MCF 10A (cell line): ENCODE measurements around the gene DBX2. TPM values are rescaled to one million over a fixed set of nuclear protein-coding genes. Genes with fewer than 3 reads are reported as not detected.

Experiments
- BruUV-seq: library from RNA; stranded (reverse); fragments of 400-500 nt; replicated peaks from 2 replicates; lab custom pipeline; 2021; lab: Mats Ljungman, UMichigan
- CTCF ChIA-PET: fragments of 300-600 bp; sonication (Branson Sonifier 250); formaldehyde crosslinking; extraction: SDS; loops from one replicate; lab custom pipeline; 2021; ENCODE audit warnings: antibody characterized with exemption, inconsistent platforms; lab: Yijun Ruan, JAX
- POLR2A ChIA-PET: fragments of 300-600, 350-650 bp; sonication (Branson Sonifier 250); formaldehyde crosslinking; extraction: SDS; loops from one replicate; lab custom pipeline; 2020; ENCODE audit warnings: antibody characterized with exemption, inconsistent platforms; lab: Yijun Ruan, JAX
- DNase-seq: peaks from one replicate; pipeline ENCODE4 v3.0.0-alpha.2; 2018; ENCODE audit not compliant: unreplicated experiment
- H3K27ac Mint-ChIP-seq: one replicate; pipeline ENCODE4 v1.8.0; 2022; ENCODE audit warnings: mild to moderate bottlenecking, low read depth, mixed read lengths; ENCODE audit not compliant: unreplicated experiment
- H3K27me3 Mint-ChIP-seq: one replicate; pipeline ENCODE4 v1.8.0; 2022; ENCODE audit warnings: mixed read lengths; ENCODE audit not compliant: insufficient read depth, unreplicated experiment
- H3K36me3 Mint-ChIP-seq: one replicate; pipeline ENCODE4 v1.8.0; 2022; ENCODE audit warnings: mild to moderate bottlenecking, moderate library complexity, mixed read lengths; ENCODE audit not compliant: insufficient read depth, unreplicated experiment
- H3K4me1 Mint-ChIP-seq: one replicate; pipeline ENCODE4 v1.8.0; 2022; ENCODE audit warnings: mixed read lengths; ENCODE audit not compliant: insufficient read depth, unreplicated experiment
- H3K4me3 Mint-ChIP-seq: one replicate; pipeline ENCODE4 v1.8.0; 2022; ENCODE audit warnings: mild to moderate bottlenecking, moderate library complexity, mixed read lengths; ENCODE audit not compliant: unreplicated experiment
- H3K9me3 Mint-ChIP-seq: one replicate; pipeline ENCODE4 v1.8.0; 2022; ENCODE audit warnings: mixed read lengths; ENCODE audit not compliant: unreplicated experiment
- intact Hi-C: fragments of 100-400 bp; cut with micrococcal nuclease; formaldehyde crosslinking; loops from 2 replicates; pipeline ENCODE4 v1.14.1; 2022
- total RNA-seq: library from RNA; stranded (reverse); gene quantifications from 2 replicates; pipeline ENCODE4 v1.2.3, GENCODE V29; 2022
- TF ChIP-seq, protein P1 (sequence below): fragments of 200-600 bp; IDR thresholded peaks from one replicate; pipeline ENCODE4 v1.8.0; 2022; ENCODE audit warnings: antibody characterized with exemption, mild to moderate bottlenecking; ENCODE audit not compliant: unreplicated experiment

DBX2 gene
- total RNA-seq, 1 experiment from 2014 or later = not detected

DNA sequence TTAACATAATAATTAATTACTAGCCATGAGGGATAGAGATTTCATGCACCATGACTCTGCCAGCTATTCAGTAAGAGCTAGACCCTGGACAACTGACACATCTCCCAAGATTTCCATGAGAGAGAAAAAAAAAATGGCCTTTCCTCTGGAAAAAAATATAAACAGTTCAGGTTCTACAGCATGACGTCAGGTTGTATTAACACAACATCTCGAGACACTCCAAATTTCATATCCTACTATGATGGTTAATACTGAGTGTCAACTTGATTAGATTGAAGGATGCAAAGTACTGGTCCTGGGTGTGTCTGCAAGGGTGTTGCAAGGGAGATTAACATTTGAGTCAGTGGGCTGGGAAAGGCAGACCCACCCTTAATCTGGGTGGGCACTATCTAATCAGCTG lies 11.1 kb downstream of the DBX2 start:
- ChIA-PET POLR2A (no interaction called here), CTCF (interaction anchor here (0.6 kb wide), 1 partner anchor 10 kb away, joined by 4 read pairs; no protein-coding TSS in a partner anchor)
- no peak for DNase-seq
- BruUV-seq = no TSS peak
- Mint-ChIP-seq H3K27ac (no peak overlapping the region), H3K4me3 (no peak overlapping the region), H3K27me3 (peaks cover 71% of the 10 kb centered on the region), H3K4me1 (no peaks in the 10 kb centered on the region), H3K9me3 (no peaks in the 10 kb centered on the region), H3K36me3 (no peaks in the 10 kb centered on the region)
- intact Hi-C loops = no loop called here
- TF ChIP-seq, protein P1, sequence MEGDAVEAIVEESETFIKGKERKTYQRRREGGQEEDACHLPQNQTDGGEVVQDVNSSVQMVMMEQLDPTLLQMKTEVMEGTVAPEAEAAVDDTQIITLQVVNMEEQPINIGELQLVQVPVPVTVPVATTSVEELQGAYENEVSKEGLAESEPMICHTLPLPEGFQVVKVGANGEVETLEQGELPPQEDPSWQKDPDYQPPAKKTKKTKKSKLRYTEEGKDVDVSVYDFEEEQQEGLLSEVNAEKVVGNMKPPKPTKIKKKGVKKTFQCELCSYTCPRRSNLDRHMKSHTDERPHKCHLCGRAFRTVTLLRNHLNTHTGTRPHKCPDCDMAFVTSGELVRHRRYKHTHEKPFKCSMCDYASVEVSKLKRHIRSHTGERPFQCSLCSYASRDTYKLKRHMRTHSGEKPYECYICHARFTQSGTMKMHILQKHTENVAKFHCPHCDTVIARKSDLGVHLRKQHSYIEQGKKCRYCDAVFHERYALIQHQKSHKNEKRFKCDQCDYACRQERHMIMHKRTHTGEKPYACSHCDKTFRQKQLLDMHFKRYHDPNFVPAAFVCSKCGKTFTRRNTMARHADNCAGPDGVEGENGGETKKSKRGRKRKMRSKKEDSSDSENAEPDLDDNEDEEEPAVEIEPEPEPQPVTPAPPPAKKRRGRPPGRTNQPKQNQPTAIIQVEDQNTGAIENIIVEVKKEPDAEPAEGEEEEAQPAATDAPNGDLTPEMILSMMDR = no peak

DNA sequence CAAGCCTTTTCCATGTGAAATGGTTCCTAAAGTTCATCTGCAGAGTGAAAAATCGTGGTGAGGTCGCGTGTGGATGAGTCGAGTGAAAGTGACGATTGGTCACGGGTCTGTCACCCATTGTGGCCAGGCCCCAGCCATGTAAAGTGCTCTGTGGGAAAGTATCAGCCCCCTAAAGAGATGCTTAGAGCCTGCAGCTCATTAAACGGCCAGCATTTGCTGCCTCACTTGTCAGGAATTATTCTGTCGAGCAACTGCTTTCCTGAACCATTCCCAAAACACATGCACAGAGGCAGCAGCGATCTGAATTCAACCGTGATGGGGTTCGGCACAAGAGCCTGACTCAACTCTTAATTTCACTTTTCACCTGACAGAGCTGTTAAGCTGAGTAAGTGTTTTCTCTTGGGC lies 16.0 kb downstream of the DBX2 start:
- intact Hi-C loops = no loop called here
- DNase-seq = no peak
- no peaks in the 10 kb centered on the region for H3K9me3 Mint-ChIP-seq
- no TSS peak for BruUV-seq
- H3K27ac Mint-ChIP-seq = no peak overlapping the region
- POLR2A ChIA-PET = no interaction called here
- no peaks in the 10 kb centered on the region for H3K36me3 Mint-ChIP-seq
- TF ChIP-seq, protein P1 = no peak
- no peak overlapping the region for H3K4me3 Mint-ChIP-seq
- H3K4me1 Mint-ChIP-seq = no peaks in the 10 kb centered on the region
- CTCF ChIA-PET = no interaction called here
- H3K27me3 Mint-ChIP-seq = peaks cover 64% of the 10 kb centered on the region

DNA sequence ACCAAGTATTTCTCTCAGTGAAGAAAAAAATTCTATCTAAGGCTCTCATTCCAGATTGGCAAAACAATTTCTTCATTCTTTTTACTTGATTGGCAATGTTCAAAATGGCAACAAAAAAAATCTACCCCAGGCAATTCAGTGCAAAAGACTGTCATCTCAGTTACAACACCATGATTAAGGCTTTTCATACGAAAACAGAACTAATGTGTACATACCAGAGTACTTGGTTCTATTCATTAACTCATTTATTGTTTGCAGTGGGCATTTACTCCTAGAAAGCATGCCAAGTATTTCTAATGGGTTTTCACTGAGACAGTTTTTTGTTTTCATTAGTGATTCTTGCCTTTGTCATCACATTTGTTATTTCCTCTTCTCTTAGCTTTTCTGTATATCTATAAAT lies 33.0 kb downstream of the DBX2 start:
- ChIA-PET CTCF (no interaction called here), POLR2A (no interaction called here)
- BruUV-seq = no TSS peak
- TF ChIP-seq, protein P1 = no peak
- Mint-ChIP-seq H3K27me3 (peaks cover 39% of the 10 kb centered on the region), H3K27ac (no peak overlapping the region), H3K4me1 (peaks cover under 1% of the 10 kb centered on the region), H3K4me3 (no peak overlapping the region), H3K36me3 (no peaks in the 10 kb centered on the region), H3K9me3 (peaks cover 9% of the 10 kb centered on the region)
- DNase-seq = no peak
- intact Hi-C loops = no loop called here

DNA sequence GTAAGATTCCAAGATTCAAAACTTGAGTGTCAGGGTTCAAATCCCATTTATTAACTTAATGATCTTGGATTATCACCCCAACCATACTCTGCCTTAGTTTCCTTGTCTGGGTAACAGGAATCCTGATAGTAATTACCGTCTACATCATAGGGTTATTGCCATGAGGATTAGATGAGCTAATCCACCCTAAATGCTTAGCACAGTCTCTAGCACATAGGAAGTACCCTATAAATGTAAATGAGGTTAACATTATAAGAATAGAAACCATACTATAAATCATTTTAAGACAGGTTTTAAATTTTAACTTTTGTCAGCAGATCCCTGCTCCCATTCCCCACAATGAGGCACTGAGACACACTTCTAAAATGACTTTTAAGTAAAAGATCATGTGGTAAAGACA lies 36.5 kb downstream of the DBX2 start:
- DNase-seq = no peak
- Mint-ChIP-seq H3K36me3 (no peaks in the 10 kb centered on the region), H3K27ac (no peak overlapping the region), H3K9me3 (no peaks in the 10 kb centered on the region), H3K27me3 (peaks cover 39% of the 10 kb centered on the region), H3K4me1 (peaks cover 5% of the 10 kb centered on the region), H3K4me3 (no peak overlapping the region)
- intact Hi-C loops = no loop called here
- CTCF ChIA-PET = no interaction called here
- TF ChIP-seq, protein P1 = no peak
- POLR2A ChIA-PET = no interaction called here
- BruUV-seq = no TSS peak
